Astrocyte of the spinal cord (primary cell): Measurements from ENCODE around the gene PPP3CA.

Experiments used
- DNase-seq: peaks from one replicate; pipeline ENCODE4 v3.0.0; 2011; ENCODE audit warnings: low read depth, low spot score
- H3K4me3 ChIP-seq: 2 replicates; pipeline ENCODE4 v1.5.1; 2011; ENCODE audit warnings: low read depth, mild to moderate bottlenecking, low read length, moderate library complexity
- CTCF ChIP-seq: IDR thresholded peaks from 2 replicates; pipeline ENCODE4 v1.5.1; 2012; ENCODE audit warnings: low read depth, mild to moderate bottlenecking, low read length, inconsistent platforms
- in situ Hi-C: cut with HindIII; loops from 2 replicates; pipeline ENCODE4 v1.10.0; 2017; ENCODE audit warnings: low sequenced_read_pairs

Gene PPP3CA

GRCh38 chr4:101174679-101175345 lies 172.5 kb downstream of the PPP3CA start:
- in situ Hi-C loops, result no loop called here
- no peak for TF ChIP-seq CTCF

GRCh38 chr4:101172369-101172768 lies 175.0 kb downstream of the PPP3CA start:
- DNase-seq, result no peak
- H3K4me3 ChIP-seq, result no peak overlapping the region
- in situ Hi-C loops, result no loop called here
- TF ChIP-seq CTCF, result no peak

More at GRCh38 chr4:101174679-101175345, 172.5 kb downstream of the PPP3CA start:
- DNase-seq, result no peak
- H3K4me3 ChIP-seq, result no peak overlapping the region

- no peak overlapping the region for H3K4me3 ChIP-seq
- TF ChIP-seq CTCF, result no peak
- in situ Hi-C loops, result no loop called here
- DNase-seq, result no peak
These were observed 175.6 kb downstream of the PPP3CA start for GRCh38 chr4:101171747-101172146.

- DNase-seq, result peak; percentile 58
- peak; percentile 69 for TF ChIP-seq CTCF
These were observed 178.0 kb downstream of the PPP3CA start for GRCh38 chr4:101169044-101170014.

GRCh38 chr4:101163936-101164335 lies 183.4 kb downstream of the PPP3CA start:
- H3K4me3 ChIP-seq, result no peak overlapping the region
- no peak for TF ChIP-seq CTCF
- peak; percentile 56 for DNase-seq
- in situ Hi-C loops, result no loop called here

More at GRCh38 chr4:101169044-101170014, 178.0 kb downstream of the PPP3CA start:
- no peak overlapping the region for H3K4me3 ChIP-seq
- in situ Hi-C loops, result no loop called here

- no peak overlapping the region for H3K4me3 ChIP-seq
- no peak for DNase-seq
- in situ Hi-C loops, result no loop called here
- no peak for TF ChIP-seq CTCF
These were observed 184.3 kb downstream of the PPP3CA start for GRCh38 chr4:101162990-101163380.
